IMR-90 (cell line): ENCODE measurements around the gene TMCC1. TPM values are rescaled to one million over a fixed set of nuclear protein-coding genes. Genes with fewer than 3 reads are reported as not detected.

Experiments used
- ATAC-seq: fragments of 200-7000 bp; cut with Tn5 transposase; 2 replicates; pipeline ENCODE4 v1.9.1; 2020; ENCODE audit warnings: low read depth, mild to moderate bottlenecking, moderate library complexity
- BruUV-seq: library from RNA; stranded (reverse); fragments of 400-500 nt; replicated peaks from 2 replicates; lab custom pipeline; 2021; lab: Mats Ljungman, UMichigan
- CTCF ChIA-PET: fragments of 300-600 bp; formaldehyde crosslinking; extraction: SDS; loops from one replicate; lab custom pipeline; 2021; ENCODE audit warnings: antibody characterized with exemption; lab: Yijun Ruan, JAX
- POLR2A ChIA-PET: fragments of 300-600 bp; sonication (Branson Sonifier 250); formaldehyde crosslinking; loops from one replicate; lab custom pipeline; 2022; ENCODE audit warnings: antibody characterized with exemption; ENCODE audit not compliant: unreplicated experiment; lab: Charles Lee
- DNase-seq: peaks from one replicate; pipeline ENCODE4 v3.0.0; 2013
- H2AFZ ChIP-seq: replicated peaks from 2 replicates; pipeline ENCODE3; 2013; ENCODE audit warnings: low read length, mild to moderate bottlenecking; ENCODE audit not compliant: poor library complexity
- H2AK5ac ChIP-seq: 2 replicates; pipeline ENCODE4 v1.6.1; 2013; ENCODE audit warnings: low read depth, low read length, inconsistent platforms
- H2AK9ac ChIP-seq: replicated peaks from 2 replicates; pipeline ENCODE3; 2013; ENCODE audit warnings: mild to moderate bottlenecking, low read depth, low read length, moderate library complexity; ENCODE audit not compliant: poor library complexity
- H2BK120ac ChIP-seq: 2 replicates; pipeline ENCODE4 v1.6.1; 2013; ENCODE audit warnings: low read depth, low read length, inconsistent platforms
- H2BK15ac ChIP-seq: 3 replicates; pipeline ENCODE4 v1.6.1; 2013; ENCODE audit warnings: low read depth, low read length, inconsistent platforms
- H2BK20ac ChIP-seq: 2 replicates; pipeline ENCODE4 v1.6.1; 2013; ENCODE audit warnings: low read depth, mild to moderate bottlenecking, inconsistent platforms, low read length, moderate library complexity
- H2BK5ac ChIP-seq: 2 replicates; pipeline ENCODE4 v1.6.1; 2013; ENCODE audit warnings: mild to moderate bottlenecking, low read depth, low read length, inconsistent platforms; ENCODE audit not compliant: poor library complexity, severe bottlenecking
- H3K14ac ChIP-seq: replicated peaks from 2 replicates; pipeline ENCODE4 v1.6.1; 2013; ENCODE audit warnings: low read depth, low read length, inconsistent platforms
- H3K18ac ChIP-seq: 2 replicates; pipeline ENCODE4 v1.6.1; 2013; ENCODE audit warnings: low read depth, low read length, control low read depth
- H3K23ac ChIP-seq: 2 replicates; pipeline ENCODE4 v1.6.1; 2013; ENCODE audit warnings: low read depth, low read length, inconsistent platforms
- H3K27ac ChIP-seq: 2 replicates; pipeline ENCODE4 v1.5.1; 2013; ENCODE audit warnings: mild to moderate bottlenecking, control low read depth, low read length; ENCODE audit not compliant: insufficient read depth
- H3K27me3 ChIP-seq: 2 replicates; pipeline ENCODE4 v1.6.1; 2013; ENCODE audit warnings: low read length; ENCODE audit not compliant: control insufficient read depth, insufficient read depth
- H3K36me3 ChIP-seq: 2 replicates; pipeline ENCODE4 v1.6.1; 2013; ENCODE audit warnings: low read length, mixed read lengths; ENCODE audit not compliant: control insufficient read depth, insufficient read depth
- H3K4ac ChIP-seq: 2 replicates; pipeline ENCODE4 v1.6.1; 2013; ENCODE audit warnings: low read depth, low read length, inconsistent platforms
- H3K4me1 ChIP-seq: 2 replicates; pipeline ENCODE4 v1.6.1; 2013; ENCODE audit warnings: low read length, mixed read lengths; ENCODE audit not compliant: control insufficient read depth, insufficient read depth
- H3K4me2 ChIP-seq: 2 replicates; pipeline ENCODE4 v1.6.1; 2013; ENCODE audit warnings: low read depth, mild to moderate bottlenecking, control low read depth, low read length, moderate library complexity
- H3K4me3 ChIP-seq: 2 replicates; pipeline ENCODE4 v1.5.1; 2013; ENCODE audit warnings: low read depth, mild to moderate bottlenecking, control low read depth, low read length, moderate library complexity; ENCODE audit not compliant: insufficient read depth
- H3K56ac ChIP-seq: 2 replicates; pipeline ENCODE4 v1.6.1; 2013; ENCODE audit warnings: low read length, inconsistent platforms; ENCODE audit not compliant: insufficient read depth; ENCODE audit errors: extremely low read depth
- H3K79me1 ChIP-seq, 2 experiments: 2 replicates each; pipeline ENCODE4 v1.6.1; 2013; ENCODE audit warnings: low read length in 2 of 2, inconsistent platforms in 1 of 2, low read depth in 1 of 2
- H3K9ac ChIP-seq: 2 replicates; pipeline ENCODE4 v1.6.1; 2013; ENCODE audit warnings: low read depth, low read length, control low read depth
- H3K9me1 ChIP-seq: 2 replicates; pipeline ENCODE4 v1.6.1; 2013; ENCODE audit warnings: low read length, inconsistent platforms; ENCODE audit not compliant: insufficient read depth
- H3K9me3 ChIP-seq: 2 replicates; pipeline ENCODE4 v1.6.1; 2013; ENCODE audit warnings: low read length; ENCODE audit not compliant: control insufficient read depth, insufficient read depth
- H4K20me1 ChIP-seq: 2 replicates; pipeline ENCODE4 v1.6.1; 2013; ENCODE audit warnings: low read length, inconsistent platforms; ENCODE audit not compliant: insufficient read depth
- H4K5ac ChIP-seq: 2 replicates; pipeline ENCODE4 v1.6.1; 2013; ENCODE audit warnings: mild to moderate bottlenecking, low read depth, low read length, control low read depth
- H4K8ac ChIP-seq, 2 experiments: 2 replicates each; pipeline ENCODE4 v1.6.1; 2013; ENCODE audit warnings: low read depth in 2 of 2, low read length in 2 of 2, control low read depth in 1 of 2, inconsistent platforms in 1 of 2
- H4K91ac ChIP-seq: 2 replicates; pipeline ENCODE4 v1.6.1; 2013; ENCODE audit warnings: low read depth, low read length, inconsistent platforms; ENCODE audit not compliant: insufficient read depth
- BHLHE40 ChIP-seq: fragments of 150-350 bp; IDR thresholded peaks from 2 replicates; pipeline ENCODE4 v1.6.1; 2016; ENCODE audit warnings: mild to moderate bottlenecking, low read depth, low read length
- CEBPB ChIP-seq: IDR thresholded peaks from 2 replicates; pipeline ENCODE4 v1.6.1; 2012; ENCODE audit warnings: low read depth, low read length, improper control_type of control experiment
- CHD1 ChIP-seq: IDR thresholded peaks from 2 replicates; pipeline ENCODE4 v1.6.1; 2012; ENCODE audit warnings: low read depth, low read length, improper control_type of control experiment
- FOS ChIP-seq: fragments of 150-350 bp; IDR thresholded peaks from 2 replicates; pipeline ENCODE4 v1.6.1; 2016; ENCODE audit warnings: low read depth, low read length
- MAFK ChIP-seq: IDR thresholded peaks from 2 replicates; pipeline ENCODE4 v1.6.1; 2012; ENCODE audit warnings: low read depth, low read length, improper control_type of control experiment
- MAZ ChIP-seq: IDR thresholded peaks from 2 replicates; pipeline ENCODE4 v1.6.1; 2012; ENCODE audit warnings: low read depth, mild to moderate bottlenecking, low read length, improper control_type of control experiment, moderate library complexity, borderline replicate concordance
- NFE2L2 ChIP-seq: fragments of 150-350 bp; IDR thresholded peaks from 2 replicates; pipeline ENCODE4 v1.6.1; 2016; ENCODE audit warnings: low read depth, mild to moderate bottlenecking, low read length
- RAD21 ChIP-seq: IDR thresholded peaks from 2 replicates; pipeline ENCODE4 v1.6.1; 2012; ENCODE audit warnings: low read length, improper control_type of control experiment
- WGBS, 2 experiments: methylation state at CpG; one replicate each; pipeline versions ENCODE4 v1.1.5 to v1.1.7; 2013; ENCODE audit warnings: missing lambda C conversion rate in 2 of 2; ENCODE audit not compliant: insufficient read length in 1 of 2; ENCODE audit errors: extremely low coverage in 2 of 2; 5-methylcytosine and 5-hydroxymethylcytosine counted together
- dilution Hi-C: fragments of 300-500 bp; cut with HindIII; formaldehyde crosslinking; loops from one replicate; pipeline ENCODE4 v1.14.3; 2018; ENCODE audit warnings: low sequenced_read_pairs; ENCODE audit not compliant: unreplicated experiment
- in situ Hi-C: fragments of 300-500 bp; cut with MboI; formaldehyde crosslinking; loops from 3 replicates; pipeline ENCODE4 v1.14.3; 2019; ENCODE audit warnings: low sequenced_read_pairs, inconsistent platforms, mixed read lengths
- intact Hi-C: fragments of 100-400 bp; cut with micrococcal nuclease; formaldehyde crosslinking; loops from 2 replicates; pipeline ENCODE4 v1.10.0; 2022
- polyA plus RNA-seq, 3 experiments: library from polyadenylated mRNA; depleted of rRNA; stranded (reverse); fragments of >200 nt; gene quantifications; 2 replicates each; pipeline ENCODE4 v1.2.3, GENCODE V29; 2012; ENCODE audit warnings: low replicate concordance in 1 of 3
- total RNA-seq: library from RNA; depleted of rRNA; stranded (reverse); fragments of >200 nt; gene quantifications from 2 replicates; pipeline ENCODE4 v1.2.3, GENCODE V29; 2012

Gene TMCC1
- total and polyA plus RNA-seq, 2 of the 4 experiments (the other 2 are of a cell fraction): 5.0 to 7.3 TPM

DNA sequence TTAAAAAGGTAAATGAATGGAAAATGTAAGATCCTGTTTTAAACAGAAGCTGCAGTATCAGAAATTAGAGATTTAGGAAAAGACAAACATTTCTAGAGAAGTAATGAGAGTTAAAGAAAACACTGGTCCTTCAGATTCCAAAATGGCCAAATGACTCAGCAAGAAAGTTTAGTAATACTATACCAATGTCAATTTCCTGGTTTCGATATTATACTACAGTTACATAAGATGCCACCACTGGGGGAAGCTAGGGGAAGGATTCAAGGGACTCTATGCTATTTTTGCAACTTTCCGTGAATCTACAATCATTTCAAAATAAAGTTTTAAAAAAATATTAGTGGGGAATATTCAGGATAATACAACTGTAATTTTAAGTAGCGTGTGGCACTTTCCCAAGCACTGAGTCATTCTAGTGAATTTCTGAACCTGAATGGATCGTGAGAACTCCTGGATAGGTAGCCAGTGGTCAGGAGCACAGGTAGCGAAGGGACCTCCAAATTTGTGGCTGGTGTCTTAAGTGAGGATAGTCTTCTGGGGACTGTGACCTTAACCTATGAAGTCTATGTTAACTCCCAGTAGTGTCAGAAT lies 37.6 kb downstream of the TMCC1 start:
- no peaks in the 10 kb centered on the region for H4K20me1 ChIP-seq
- no peak overlapping the region; the same call in 2 of the 3 replicates for H2BK15ac ChIP-seq
- peak overlapping the region; percentile 23; the same call in 1 of the 2 replicates for H3K27ac ChIP-seq
- peak overlapping the region in 1 of 2 experiments; percentile 57; a peak in 2 of 4 replicates for H4K8ac ChIP-seq
- peaks cover 6% of the 10 kb centered on the region for H3K4me1 ChIP-seq
- ChIA-PET POLR2A (no interaction called here), CTCF (interaction anchor here (0.7 kb wide), 1 partner anchor 24 kb away, joined by 7 read pairs; no protein-coding TSS in a partner anchor)
- H2AK9ac ChIP-seq: no peak overlapping the region
- H2BK20ac ChIP-seq: peak overlapping the region; percentile 79; the same call in 1 of the 2 replicates
- H3K4me2 ChIP-seq: no peak overlapping the region
- no peak overlapping the region for H4K91ac ChIP-seq
- dilution Hi-C loops (no loop called here), intact Hi-C loops (no loop called here), in situ Hi-C loops (no loop called here)
- no peaks in the 10 kb centered on the region for H3K27me3 ChIP-seq
- H3K4ac ChIP-seq: peak overlapping the region; percentile 82
- H3K9me3 ChIP-seq: no peaks in the 10 kb centered on the region
- H3K56ac ChIP-seq: no peak overlapping the region
- peaks cover 25 to 29% of the 10 kb centered on the region in 2 experiments for H3K79me1 ChIP-seq
- no peak overlapping the region for H3K9ac ChIP-seq
- peak; percentile 87 for ATAC-seq
- H3K23ac ChIP-seq: peak overlapping the region; percentile 36; the same call in 1 of the 2 replicates
- 100% methylated on average over 1 of the region's 5 CpGs; no CpG with 5 or more reads in 1 of the 2 experiments for WGBS, 2 experiments
- peak; percentile 68 for DNase-seq
- H3K14ac ChIP-seq: no peak overlapping the region
- H3K36me3 ChIP-seq: peaks cover 4% of the 10 kb centered on the region
- H2AFZ ChIP-seq: no peak overlapping the region
- peak overlapping the region; percentile 64 for H2BK120ac ChIP-seq
- no peak overlapping the region for H4K5ac ChIP-seq
- peaks cover 8% of the 10 kb centered on the region; the same call in 1 of the 2 replicates for H3K9me1 ChIP-seq
- peak overlapping the region; percentile 62 for H3K18ac ChIP-seq
- H3K4me3 ChIP-seq: no peak overlapping the region
- TF ChIP-seq BHLHE40: no peak
- TF ChIP-seq MAFK: 0 out of 2 replicates have a peak, but pooled peaks have one; percentile 49
- TF ChIP-seq NFE2L2: peak; percentile 93
- no peak for TF ChIP-seq MAZ
- TF ChIP-seq FOS: no peak
- TF ChIP-seq RAD21: no peak
- no peak for TF ChIP-seq CHD1
- peak; percentile 53; the same call in 1 of the 2 replicates for TF ChIP-seq CEBPB
- peak overlapping the region; percentile 73 for H2AK5ac ChIP-seq
- no TSS peak for BruUV-seq
- no peak overlapping the region for H2BK5ac ChIP-seq
